HCT116 (cell line): ENCODE data around the gene MRTFB. TPM values are rescaled to one million over a fixed set of nuclear protein-coding genes. Genes with fewer than 3 reads are reported as not detected.

Source experiments
- ATAC-seq: fragments of 200-7000 bp; cut with Tn5 transposase; 2 replicates; pipeline ENCODE4 v1.9.1; 2020; ENCODE audit warnings: mild to moderate bottlenecking, moderate library complexity
- BruUV-seq: library from RNA; stranded (reverse); fragments of 400-500 nt; replicated peaks from 2 replicates; lab custom pipeline; 2021; lab: Mats Ljungman, UMichigan
- CTCF ChIA-PET: fragments of 300-600 bp; sonication (Branson Sonifier 250); formaldehyde crosslinking; loops from one replicate; lab custom pipeline; 2021; ENCODE audit warnings: antibody characterized with exemption; lab: Charles Lee
- POLR2A ChIA-PET: fragments of 300-600, 350-600 bp; sonication (Branson Sonifier 250); formaldehyde crosslinking; loops from one replicate; lab custom pipeline; 2021; ENCODE audit warnings: antibody characterized with exemption; lab: Charles Lee
- RAD21 ChIA-PET, 2 experiments: fragments of 300-600 bp; sonication (Branson Sonifier 250); formaldehyde crosslinking; loops; one replicate each; lab custom pipeline; 2023; ENCODE audit warnings: low total read pairs in 2 of 2; ENCODE audit not compliant: uncharacterized antibody in 2 of 2, unreplicated experiment in 2 of 2, low non-redundant PET in 1 of 2; lab: Charles Lee
- DNase-seq: peaks from one replicate; pipeline ENCODE4 v3.0.0-alpha.2; 2010; ENCODE audit warnings: low read depth, low spot score
- H2AFZ ChIP-seq: fragments of 200-600 bp; shearing (Covaris generic), sonication (generic); 2 replicates; pipeline ENCODE4 v1.6.1; 2017; ENCODE audit warnings: low read depth, mixed run types, mixed read lengths, antibody characterized with exemption, low read length; ENCODE audit not compliant: poor library complexity, severe bottlenecking
- H3K27ac ChIP-seq: 2 replicates; pipeline ENCODE4 v1.5.1; 2012; ENCODE audit warnings: low read depth, low read length
- H3K27me3 ChIP-seq: fragments of 200-600 bp; sonication (generic); 2 replicates; pipeline ENCODE4 v1.6.1; 2016; ENCODE audit warnings: mixed run types, low read length, mixed read lengths; ENCODE audit not compliant: insufficient read depth
- H3K36me3 ChIP-seq, 2 experiments: fragments of 200-500 bp in 1 of 2; fragments of 200-600 bp in 1 of 2; sonication (Bioruptor generic) in 1 of 2; sonication (generic) in 1 of 2; 2 replicates each; pipeline versions ENCODE4 v1.5.1 to v1.6.1; 2014 to 2016; ENCODE audit warnings: low read length in 2 of 2, inconsistent platforms in 1 of 2, mixed read lengths in 1 of 2, mixed run types in 1 of 2; ENCODE audit not compliant: insufficient read depth in 2 of 2, control insufficient read depth in 1 of 2
- H3K4me1 ChIP-seq, 2 experiments: fragments of 200-600 bp in 1 of 2; sonication (generic) in 1 of 2; 2 replicates each; pipeline versions ENCODE4 v1.5.1 to v1.6.1; 2012 to 2017; ENCODE audit warnings: low read length in 2 of 2, inconsistent platforms in 1 of 2, mild to moderate bottlenecking in 1 of 2, mixed read lengths in 1 of 2, mixed run types in 1 of 2, moderate library complexity in 1 of 2; ENCODE audit not compliant: insufficient read depth in 2 of 2, control insufficient read depth in 1 of 2
- H3K4me2 ChIP-seq: fragments of 200-600 bp; sonication (generic); 2 replicates; pipeline ENCODE4 v1.6.1; 2017; ENCODE audit warnings: mixed run types, low read length, mixed read lengths
- H3K4me3 ChIP-seq, 2 experiments: fragments of 200-600 bp in 1 of 2; sonication (generic) in 1 of 2; replicated peaks in 1 of 2; 2 replicates each; pipeline ENCODE4 v1.5.1; 2011 to 2016; ENCODE audit warnings: low read length in 2 of 2, control low read depth in 1 of 2, low read depth in 1 of 2, mild to moderate bottlenecking in 1 of 2, mixed read lengths in 1 of 2, mixed run types in 1 of 2
- H3K79me2 ChIP-seq: fragments of 200-600 bp; sonication (generic); 2 replicates; pipeline ENCODE4 v1.6.1; 2017; ENCODE audit warnings: mild to moderate bottlenecking, mixed run types, low read length, moderate library complexity, mixed read lengths; ENCODE audit not compliant: insufficient read depth
- H3K9ac ChIP-seq: fragments of 200-600 bp; sonication (generic); 2 replicates; pipeline ENCODE4 v1.6.1; 2016; ENCODE audit warnings: low read length, mixed read lengths
- H3K9me2 ChIP-seq: fragments of 200-600 bp; sonication (generic), shearing (Covaris generic); 2 replicates; pipeline ENCODE4 v1.6.1; 2017; ENCODE audit warnings: mixed run types, mild to moderate bottlenecking, moderate library complexity; ENCODE audit not compliant: insufficient read depth
- H3K9me3 ChIP-seq, 2 experiments: fragments of 200-500 bp in 1 of 2; fragments of 200-600 bp in 1 of 2; sonication (Bioruptor generic) in 1 of 2; sonication (generic) in 1 of 2; 2 replicates each; pipeline ENCODE4 v1.6.1; 2014 to 2017; ENCODE audit warnings: low read length in 2 of 2, mixed read lengths in 2 of 2, inconsistent platforms in 1 of 2, low read depth in 1 of 2, mild to moderate bottlenecking in 1 of 2, mixed run types in 1 of 2, moderate library complexity in 1 of 2; ENCODE audit not compliant: control insufficient read depth in 1 of 2, insufficient read depth in 1 of 2
- H4K20me1 ChIP-seq: fragments of 200-600 bp; sonication (generic), shearing (Covaris generic); 2 replicates; pipeline ENCODE4 v1.6.1; 2017; ENCODE audit warnings: mixed run types, mild to moderate bottlenecking, moderate library complexity; ENCODE audit not compliant: insufficient read depth
- CBX3 ChIP-seq: IDR thresholded peaks from 2 replicates; pipeline ENCODE4 v1.6.1; 2012; ENCODE audit warnings: low read depth
- CEBPB ChIP-seq: IDR thresholded peaks from 2 replicates; pipeline ENCODE4 v1.6.1; 2012; ENCODE audit warnings: low read depth
- ELF1 ChIP-seq: IDR thresholded peaks from 2 replicates; pipeline ENCODE4 v1.6.1; 2012; ENCODE audit warnings: low read depth, borderline replicate concordance
- EZH2 ChIP-seq: fragments of 200-600 bp; sonication (generic); IDR thresholded peaks from 2 replicates; pipeline ENCODE4 v1.6.1; 2017; ENCODE audit warnings: antibody characterized with exemption, mixed run types
- EZH2phosphoT487 ChIP-seq: fragments of 200-600 bp; IDR thresholded peaks from 2 replicates; pipeline ENCODE4 v1.6.1; 2018; ENCODE audit warnings: antibody characterized with exemption, borderline replicate concordance
- POLR2A ChIP-seq: IDR thresholded peaks from 2 replicates; pipeline ENCODE4 v1.7.0; 2011; ENCODE audit warnings: borderline replicate concordance; ENCODE audit not compliant: insufficient read depth, insufficient read length; ENCODE audit errors: extremely low read depth
- RAD21 ChIP-seq: IDR thresholded peaks from 2 replicates; pipeline ENCODE4 v1.6.1; 2012; ENCODE audit warnings: low read depth, mild to moderate bottlenecking
- SIN3A ChIP-seq: IDR thresholded peaks from 2 replicates; pipeline ENCODE4 v1.6.1; 2012; ENCODE audit warnings: low read depth
- SP1 ChIP-seq: IDR thresholded peaks from 2 replicates; pipeline ENCODE4 v1.6.1; 2012; ENCODE audit warnings: low read depth
- TCF7L2 ChIP-seq: IDR thresholded peaks from 2 replicates; pipeline ENCODE4 v1.7.0; 2011; ENCODE audit warnings: borderline replicate concordance, inconsistent platforms; ENCODE audit not compliant: insufficient read depth, insufficient read length; ENCODE audit errors: extremely low read depth
- ZBTB33 ChIP-seq: IDR thresholded peaks from 2 replicates; pipeline ENCODE4 v1.6.1; 2011; ENCODE audit warnings: mild to moderate bottlenecking, low read length, moderate library complexity; ENCODE audit not compliant: insufficient replicate concordance; ENCODE audit errors: extremely low read depth
- ZNF274 ChIP-seq: fragments of 200-500 bp; sonication (Bioruptor generic); IDR thresholded peaks from 2 replicates; pipeline ENCODE4 v1.6.1; 2014; ENCODE audit warnings: mild to moderate bottlenecking, low read depth, low read length, inconsistent platforms
- intact Hi-C: fragments of 100-400 bp; cut with micrococcal nuclease; formaldehyde crosslinking; loops from 2 replicates; pipeline ENCODE4 v1.10.0; 2022
- total RNA-seq: library from RNA; stranded (reverse); gene quantifications from one replicate; pipeline ENCODE4 v1.2.1, GENCODE V29; 2021; ENCODE audit not compliant: unreplicated experiment
- TF ChIP-seq, protein P1 (sequence below), 3 experiments: fragments of 200-600 bp in 1 of 3; sonication (generic) in 1 of 3; IDR thresholded peaks in 2 of 3; conservative IDR thresholded peaks in 1 of 3; 2 replicates each; pipeline ENCODE4 v1.5.1; 2012 to 2017; ENCODE audit warnings: low read depth in 2 of 3, low read length in 2 of 3, antibody characterized with exemption in 1 of 3, borderline replicate concordance in 1 of 3, control low read depth in 1 of 3, mild to moderate bottlenecking in 1 of 3, mixed read lengths in 1 of 3, mixed run types in 1 of 3, moderate library complexity in 1 of 3; ENCODE audit not compliant: insufficient read depth in 1 of 3
- TF ChIP-seq, protein P2 (sequence below): IDR thresholded peaks from 2 replicates; pipeline ENCODE4 v1.6.1; 2012
- TF ChIP-seq, protein P3 (sequence below): IDR thresholded peaks from 2 replicates; pipeline ENCODE4 v1.6.1; 2012; ENCODE audit warnings: low read depth

Gene MRTFB
- total RNA-seq, 1 experiment from 2014 or later, result 39.0 TPM

DNA sequence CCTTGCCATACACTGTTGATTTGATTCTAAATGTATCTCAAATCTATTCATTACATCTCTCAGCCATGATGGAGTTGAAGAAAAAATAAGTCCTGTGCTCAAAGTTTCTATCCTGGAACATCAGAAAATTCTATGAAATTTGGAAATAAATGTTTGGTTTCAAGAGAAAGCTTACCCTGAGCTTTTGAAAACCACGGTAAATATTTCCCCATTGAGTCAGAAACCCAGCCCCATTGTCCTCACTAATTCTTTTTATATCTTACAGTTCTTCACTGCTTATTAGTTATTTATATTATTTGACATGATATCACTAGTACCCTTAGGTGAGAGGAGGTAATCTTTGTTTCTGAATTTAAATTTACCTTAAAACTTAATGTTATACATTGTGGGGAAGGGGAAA is 128.5 kb downstream of the MRTFB start:
- RAD21 ChIA-PET, result no interaction called here
- POLR2A ChIA-PET, result interaction anchor here (0.6 kb wide), 1 partner anchor 415 kb away, joined by 4 read pairs; no protein-coding TSS in a partner anchor
- ATAC-seq, result no peak
- no peaks in the 10 kb centered on the region for H3K79me2 ChIP-seq
- H3K9me3 ChIP-seq, result no peaks in the 10 kb centered on the region
- H3K27ac ChIP-seq, result no peak overlapping the region
- no peak overlapping the region for H3K4me2 ChIP-seq
- H3K9me2 ChIP-seq, result no peaks in the 10 kb centered on the region
- CTCF ChIA-PET, result no interaction called here
- no peaks in the 10 kb centered on the region for H3K27me3 ChIP-seq
- no peak overlapping the region for H3K4me3 ChIP-seq
- intact Hi-C loops, result no loop called here
- TF ChIP-seq SP1 (no peak), CBX3 (no peak), POLR2A (no peak), EZH2phosphoT487 (no peak), EZH2 (no peak), ELF1 (no peak), TCF7L2 (no peak), SIN3A (no peak), ZBTB33 (no peak), CEBPB (no peak), RAD21 (no peak), ZNF274 (no peak)
- TF ChIP-seq, protein P1, sequence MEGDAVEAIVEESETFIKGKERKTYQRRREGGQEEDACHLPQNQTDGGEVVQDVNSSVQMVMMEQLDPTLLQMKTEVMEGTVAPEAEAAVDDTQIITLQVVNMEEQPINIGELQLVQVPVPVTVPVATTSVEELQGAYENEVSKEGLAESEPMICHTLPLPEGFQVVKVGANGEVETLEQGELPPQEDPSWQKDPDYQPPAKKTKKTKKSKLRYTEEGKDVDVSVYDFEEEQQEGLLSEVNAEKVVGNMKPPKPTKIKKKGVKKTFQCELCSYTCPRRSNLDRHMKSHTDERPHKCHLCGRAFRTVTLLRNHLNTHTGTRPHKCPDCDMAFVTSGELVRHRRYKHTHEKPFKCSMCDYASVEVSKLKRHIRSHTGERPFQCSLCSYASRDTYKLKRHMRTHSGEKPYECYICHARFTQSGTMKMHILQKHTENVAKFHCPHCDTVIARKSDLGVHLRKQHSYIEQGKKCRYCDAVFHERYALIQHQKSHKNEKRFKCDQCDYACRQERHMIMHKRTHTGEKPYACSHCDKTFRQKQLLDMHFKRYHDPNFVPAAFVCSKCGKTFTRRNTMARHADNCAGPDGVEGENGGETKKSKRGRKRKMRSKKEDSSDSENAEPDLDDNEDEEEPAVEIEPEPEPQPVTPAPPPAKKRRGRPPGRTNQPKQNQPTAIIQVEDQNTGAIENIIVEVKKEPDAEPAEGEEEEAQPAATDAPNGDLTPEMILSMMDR (IDR thresholded peaks at IDR 0.05 in 2 of 3, conservative IDR thresholded peaks at IDR 0.05 in 1 of 3; ENCODE audit: borderline replicate concordance in 1 of 3, insufficient read depth in 1 of 3, low read depth in 2 of 3, low read length in 2 of 3), result no peak
- TF ChIP-seq, protein P2, sequence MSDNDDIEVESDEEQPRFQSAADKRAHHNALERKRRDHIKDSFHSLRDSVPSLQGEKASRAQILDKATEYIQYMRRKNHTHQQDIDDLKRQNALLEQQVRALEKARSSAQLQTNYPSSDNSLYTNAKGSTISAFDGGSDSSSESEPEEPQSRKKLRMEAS, result no peak
- TF ChIP-seq, protein P3, sequence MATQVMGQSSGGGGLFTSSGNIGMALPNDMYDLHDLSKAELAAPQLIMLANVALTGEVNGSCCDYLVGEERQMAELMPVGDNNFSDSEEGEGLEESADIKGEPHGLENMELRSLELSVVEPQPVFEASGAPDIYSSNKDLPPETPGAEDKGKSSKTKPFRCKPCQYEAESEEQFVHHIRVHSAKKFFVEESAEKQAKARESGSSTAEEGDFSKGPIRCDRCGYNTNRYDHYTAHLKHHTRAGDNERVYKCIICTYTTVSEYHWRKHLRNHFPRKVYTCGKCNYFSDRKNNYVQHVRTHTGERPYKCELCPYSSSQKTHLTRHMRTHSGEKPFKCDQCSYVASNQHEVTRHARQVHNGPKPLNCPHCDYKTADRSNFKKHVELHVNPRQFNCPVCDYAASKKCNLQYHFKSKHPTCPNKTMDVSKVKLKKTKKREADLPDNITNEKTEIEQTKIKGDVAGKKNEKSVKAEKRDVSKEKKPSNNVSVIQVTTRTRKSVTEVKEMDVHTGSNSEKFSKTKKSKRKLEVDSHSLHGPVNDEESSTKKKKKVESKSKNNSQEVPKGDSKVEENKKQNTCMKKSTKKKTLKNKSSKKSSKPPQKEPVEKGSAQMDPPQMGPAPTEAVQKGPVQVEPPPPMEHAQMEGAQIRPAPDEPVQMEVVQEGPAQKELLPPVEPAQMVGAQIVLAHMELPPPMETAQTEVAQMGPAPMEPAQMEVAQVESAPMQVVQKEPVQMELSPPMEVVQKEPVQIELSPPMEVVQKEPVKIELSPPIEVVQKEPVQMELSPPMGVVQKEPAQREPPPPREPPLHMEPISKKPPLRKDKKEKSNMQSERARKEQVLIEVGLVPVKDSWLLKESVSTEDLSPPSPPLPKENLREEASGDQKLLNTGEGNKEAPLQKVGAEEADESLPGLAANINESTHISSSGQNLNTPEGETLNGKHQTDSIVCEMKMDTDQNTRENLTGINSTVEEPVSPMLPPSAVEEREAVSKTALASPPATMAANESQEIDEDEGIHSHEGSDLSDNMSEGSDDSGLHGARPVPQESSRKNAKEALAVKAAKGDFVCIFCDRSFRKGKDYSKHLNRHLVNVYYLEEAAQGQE, result no peak
- H4K20me1 ChIP-seq, result no peaks in the 10 kb centered on the region; the same call in 1 of the 2 replicates
- H3K4me1 ChIP-seq, result 0 out of 4 replicates have a peak, but pooled peaks cover 0 to 2% of the 10 kb centered on the region in 2 experiments
- H3K9ac ChIP-seq, result no peak overlapping the region
- no peak overlapping the region for H2AFZ ChIP-seq
- DNase-seq, result no peak
- H3K36me3 ChIP-seq, result no peaks in the 10 kb centered on the region
- BruUV-seq, result no TSS peak
